Liver (tissue), 9 donors: Measurements from ENCODE around the gene SEC24D. TPM values are rescaled to one million over a fixed set of nuclear protein-coding genes. Genes with fewer than 3 reads are reported as not detected.
A peak's percentile ranks its signal among the peaks of the same experiment; 100 is the strongest.

Experiments used
- DNase-seq: peaks from one replicate; pipeline ENCODE4 v3.0.0-alpha.2; 2017; ENCODE audit warnings: low spot score
- H3K27ac ChIP-seq, 2 donors: one replicate each; pipeline ENCODE4 v1.7.0; 2013; ENCODE audit warnings: inconsistent platforms in 2 of 2, low read length in 2 of 2, control low read depth in 1 of 2, low read depth in 1 of 2, mild to moderate bottlenecking in 1 of 2
- H3K27me3 ChIP-seq, 4 donors: one replicate each; pipeline versions ENCODE4 v1.6.1 to v1.7.0; 2013; ENCODE audit warnings: low read length in 3 of 4, inconsistent platforms in 1 of 4, mild to moderate bottlenecking in 1 of 4, moderate library complexity in 1 of 4; ENCODE audit not compliant: control insufficient read depth in 4 of 4, insufficient read depth in 4 of 4
- H3K36me3 ChIP-seq, 4 donors: one replicate each; pipeline versions ENCODE4 v1.6.1 to v1.7.0; 2013; ENCODE audit warnings: low read length in 3 of 4, mild to moderate bottlenecking in 3 of 4, low read depth in 1 of 4, moderate library complexity in 1 of 4; ENCODE audit not compliant: control insufficient read depth in 4 of 4, insufficient read depth in 3 of 4
- H3K4me1 ChIP-seq, 4 donors: one replicate each; pipeline versions ENCODE4 v1.6.1 to v1.7.0; 2013; ENCODE audit warnings: low read length in 3 of 4, mild to moderate bottlenecking in 3 of 4, moderate library complexity in 1 of 4; ENCODE audit not compliant: control insufficient read depth in 4 of 4, insufficient read depth in 4 of 4
- H3K4me3 ChIP-seq, 3 donors: one replicate each; pipeline versions ENCODE4 v1.6.1 to v1.7.0; 2013; ENCODE audit warnings: low read length in 3 of 3, control low read depth in 1 of 3, low read depth in 1 of 3, mild to moderate bottlenecking in 1 of 3
- H3K9ac ChIP-seq, 2 donors: one replicate each; pipeline ENCODE4 v1.7.0; 2013; ENCODE audit warnings: low read length in 2 of 2, mild to moderate bottlenecking in 2 of 2, moderate library complexity in 2 of 2, control low read depth in 1 of 2, low read depth in 1 of 2
- H3K9me3 ChIP-seq, 4 donors: one replicate each; pipeline versions ENCODE4 v1.6.1 to v1.7.0; 2013; ENCODE audit warnings: low read length in 3 of 4; ENCODE audit not compliant: control insufficient read depth in 4 of 4
- ATF3 ChIP-seq: IDR thresholded peaks from 2 replicates; pipeline ENCODE4 v1.6.1; 2016; ENCODE audit warnings: antibody characterized with exemption
- CTCF ChIP-seq: fragments of 150-350 bp; IDR thresholded peaks from 2 replicates; pipeline ENCODE4 v1.5.1; 2017; ENCODE audit warnings: improper control_type of control experiment, low read depth, low read length; ENCODE audit not compliant: missing input control
- EGR1 ChIP-seq, 2 donors: IDR thresholded peaks; 2 replicates each; pipeline ENCODE4 v1.6.1; 2016 to 2018; ENCODE audit warnings: antibody characterized with exemption in 2 of 2, low read depth in 2 of 2
- FOXA1 ChIP-seq: IDR thresholded peaks from 2 replicates; pipeline ENCODE4 v1.6.1; 2016; ENCODE audit warnings: antibody characterized with exemption
- FOXA2 ChIP-seq: IDR thresholded peaks from 2 replicates; pipeline ENCODE4 v1.6.1; 2016; ENCODE audit warnings: antibody characterized with exemption
- GABPA ChIP-seq, 2 donors: IDR thresholded peaks in 1 of 2; conservative IDR thresholded peaks in 1 of 2; 2 replicates each; pipeline ENCODE4 v1.6.1; 2016; ENCODE audit warnings: antibody characterized with exemption in 2 of 2, mild to moderate bottlenecking in 1 of 2, moderate library complexity in 1 of 2
- HNF4A ChIP-seq, 2 donors: conservative IDR thresholded peaks; 2 replicates each; pipeline ENCODE4 v1.6.1; 2016; ENCODE audit warnings: antibody characterized with exemption in 2 of 2, mild to moderate bottlenecking in 2 of 2
- HNF4G ChIP-seq: IDR thresholded peaks from 2 replicates; pipeline ENCODE4 v1.6.1; 2016; ENCODE audit warnings: antibody characterized with exemption
- JUND ChIP-seq, 2 donors: IDR thresholded peaks; 2 replicates each; pipeline ENCODE4 v1.6.1; 2016; ENCODE audit warnings: antibody characterized with exemption in 2 of 2
- MAX ChIP-seq: IDR thresholded peaks from 2 replicates; pipeline ENCODE4 v1.6.1; 2016; ENCODE audit warnings: antibody characterized with exemption
- NR2F2 ChIP-seq: IDR thresholded peaks from 2 replicates; pipeline ENCODE4 v1.6.1; 2016; ENCODE audit warnings: antibody characterized with exemption
- RAD21 ChIP-seq, 2 donors: IDR thresholded peaks; 2 replicates each; pipeline ENCODE4 v1.6.1; 2016; ENCODE audit warnings: antibody characterized with exemption in 2 of 2, mild to moderate bottlenecking in 2 of 2
- REST ChIP-seq: IDR thresholded peaks from 2 replicates; pipeline ENCODE4 v1.6.1; 2016; ENCODE audit warnings: antibody characterized with exemption, mild to moderate bottlenecking
- RXRA ChIP-seq, 2 donors: IDR thresholded peaks; 2 replicates each; pipeline ENCODE4 v1.6.1; 2017 to 2018; ENCODE audit warnings: antibody characterized with exemption in 2 of 2, mild to moderate bottlenecking in 1 of 2
- SP1 ChIP-seq: IDR thresholded peaks from 2 replicates; pipeline ENCODE4 v1.6.1; 2018; ENCODE audit warnings: antibody characterized with exemption, mild to moderate bottlenecking
- TAF1 ChIP-seq: conservative IDR thresholded peaks from 2 replicates; pipeline ENCODE4 v1.6.1; 2016; ENCODE audit warnings: antibody characterized with exemption, mild to moderate bottlenecking
- YY1 ChIP-seq: IDR thresholded peaks from 2 replicates; pipeline ENCODE4 v1.6.1; 2016; ENCODE audit warnings: antibody characterized with exemption, mild to moderate bottlenecking
- ZBTB33 ChIP-seq: IDR thresholded peaks from 2 replicates; pipeline ENCODE4 v1.6.1; 2016; ENCODE audit warnings: antibody characterized with exemption
- WGBS: extraction: QIAGEN DNeasy Blood & Tissue Kit; methylation state at CpG from one replicate; pipeline ENCODE4 v1.1.7; 2013; 5-methylcytosine and 5-hydroxymethylcytosine counted together
- polyA plus RNA-seq, 2 donors: library from polyadenylated mRNA; stranded (reverse) in 1 of 2; unstranded in 1 of 2; fragments of 200-250 nt in 1 of 2; fragments of >200 nt in 1 of 2; fragmentation: Nextera tagmentation in 1 of 2; extraction: Ambion mirVana in 1 of 2; gene quantifications; one replicate each; pipeline versions ENCODE4 v1.2.1 to v1.2.3, GENCODE V29; 2013 to 2015
- total RNA-seq, 2 donors: library from RNA; depleted of rRNA; stranded (reverse); fragments of >200 nt; gene quantifications; one replicate each; pipeline ENCODE4 v1.2.3, GENCODE V29; 2014
- donor health status: healthy.
- donor health status: healthy.
- donor health status: healthy.
- donor health status: healthy.
- donor health status: healthy.

Gene SEC24D
- total and polyA plus RNA-seq, 4 donors: 16.0 to 80.8 (median 33.7) TPM

- no peak for TF ChIP-seq YY1
- no peak for TF ChIP-seq ATF3
- TF ChIP-seq RXRA (IDR thresholded peaks at IDR 0.05): no peak
- TF ChIP-seq MAX: no peak
- no peak for TF ChIP-seq SP1
- TF ChIP-seq EGR1 (IDR thresholded peaks at IDR 0.05; ENCODE audit: low read depth in 2 of 2): no peak
- Histone ChIP-seq H3K27ac (peak overlapping the region in 1 of 2 donors; percentile 91), H3K27me3 (no peaks in the 10 kb centered on the region), H3K36me3 (peaks cover 7 to 24% (median 13%) of the 10 kb centered on the region in 4 donors), H3K9me3 (no peaks in the 10 kb centered on the region), H3K4me1 (peaks cover 10 to 59% (median 25%) of the 10 kb centered on the region in 4 donors), H3K4me3 (no peak overlapping the region), H3K9ac (no peak overlapping the region)
- 93% methylated on average over 2 of the region's 2 CpGs for WGBS
- no peak for DNase-seq
Measured at GRCh38 chr4:118829107-118829506, 6.8 kb downstream of the SEC24D start.

GRCh38 chr4:118826723-118827444 is 9.0 kb downstream of the SEC24D start:
- peak; percentile 97 to 98 for TF ChIP-seq RXRA (IDR thresholded peaks at IDR 0.05)
- peak; percentile 94 for TF ChIP-seq ZBTB33
- TF ChIP-seq GABPA (IDR thresholded peaks at IDR 0.05 in 1 of 2, conservative IDR thresholded peaks at IDR 0.05 in 1 of 2): peak; percentile 21 to 62
- TF ChIP-seq FOXA1: peak; percentile 74
- TF ChIP-seq REST: peak; percentile 90
- peak; percentile 74 for TF ChIP-seq NR2F2
- peak; percentile 85 for TF ChIP-seq FOXA2
- peak; percentile 100 for TF ChIP-seq HNF4G
- peak; percentile 100 for TF ChIP-seq HNF4A (conservative IDR thresholded peaks at IDR 0.05)
- TF ChIP-seq MAX: peak; percentile 94
- peak; percentile 99 for TF ChIP-seq SP1
- peak; percentile 93 to 94 for TF ChIP-seq JUND (IDR thresholded peaks at IDR 0.05)
- peak; percentile 29 for TF ChIP-seq TAF1
- peak; percentile 95 for TF ChIP-seq YY1
- peak; percentile 20 to 48 for TF ChIP-seq EGR1 (IDR thresholded peaks at IDR 0.05; ENCODE audit: low read depth in 2 of 2)
- TF ChIP-seq RAD21 (IDR thresholded peaks at IDR 0.05): peak; percentile 35 to 53
- peak; percentile 91 for TF ChIP-seq ATF3
- TF ChIP-seq CTCF: no peak
- no peaks in the 10 kb centered on the region for H3K27me3 ChIP-seq
- H3K9ac ChIP-seq: peak overlapping the region; percentile 24 to 48
- peaks cover 0 to 11% (median 9%) of the 10 kb centered on the region in 4 donors for H3K36me3 ChIP-seq
- H3K27ac ChIP-seq: peak overlapping the region; percentile 69 to 91
- no peaks in the 10 kb centered on the region for H3K9me3 ChIP-seq
- H3K4me3 ChIP-seq: peak overlapping the region in 1 of 3 donors; percentile 12
- H3K4me1 ChIP-seq: peaks cover 18 to 64% (median 31%) of the 10 kb centered on the region in 4 donors
- WGBS: 26% methylated on average over 2 of the region's 2 CpGs
- peak; percentile 43 for DNase-seq
